Muscle layer of colon (tissue), 2 donors: Measurements from ENCODE around the gene TAGLN2.

Experiments used
- H3K27ac ChIP-seq: one replicate; pipeline ENCODE4 v1.7.0; 2013; ENCODE audit warnings: low read depth, mild to moderate bottlenecking, low read length, moderate library complexity
- H3K27me3 ChIP-seq, 2 donors: one replicate each; pipeline ENCODE4 v1.7.0; 2013; ENCODE audit warnings: low read length in 2 of 2, mild to moderate bottlenecking in 2 of 2; ENCODE audit not compliant: insufficient read depth in 2 of 2, control insufficient read depth in 1 of 2
- H3K36me3 ChIP-seq: one replicate; pipeline ENCODE4 v1.7.0; 2013; ENCODE audit warnings: mild to moderate bottlenecking, low read length; ENCODE audit not compliant: insufficient read depth
- H3K4me1 ChIP-seq: one replicate; pipeline ENCODE4 v1.7.0; 2013; ENCODE audit warnings: mild to moderate bottlenecking, low read length; ENCODE audit not compliant: insufficient read depth
- H3K4me3 ChIP-seq, 2 donors: one replicate each; pipeline ENCODE4 v1.7.0; 2013; ENCODE audit warnings: low read length in 2 of 2, low read depth in 1 of 2, mild to moderate bottlenecking in 1 of 2, moderate library complexity in 1 of 2
- H3K9ac ChIP-seq: one replicate; pipeline ENCODE4 v1.7.0; 2013; ENCODE audit warnings: low read length
- H3K9me3 ChIP-seq: one replicate; pipeline ENCODE4 v1.7.0; 2013; ENCODE audit warnings: mild to moderate bottlenecking, low read length
- donor health status: abdominal sarcoma.
- donor health status: Adenocarcinoma of cecum.

TAGLN2 gene

GRCh38 chr1:159890390-159890789, 34.9 kb downstream of the TAGLN2 start:
- no peak overlapping the region for H3K4me3 ChIP-seq
- H3K27me3 ChIP-seq: no peaks in the 10 kb centered on the region
- no peak overlapping the region for H3K27ac ChIP-seq
- H3K9ac ChIP-seq: no peak overlapping the region
- H3K36me3 ChIP-seq: no peaks in the 10 kb centered on the region
- no peaks in the 10 kb centered on the region for H3K9me3 ChIP-seq
- H3K4me1 ChIP-seq: peaks cover 9% of the 10 kb centered on the region

- no peaks in the 10 kb centered on the region for H3K36me3 ChIP-seq
- H3K27me3 ChIP-seq: no peaks in the 10 kb centered on the region
- peaks cover 9% of the 10 kb centered on the region for H3K4me1 ChIP-seq
- H3K9ac ChIP-seq: no peak overlapping the region
- no peak overlapping the region for H3K4me3 ChIP-seq
- no peaks in the 10 kb centered on the region for H3K9me3 ChIP-seq
- H3K27ac ChIP-seq: peak overlapping the region; percentile 26
Measured at GRCh38 chr1:159889821-159890252, 35.5 kb downstream of the TAGLN2 start.

GRCh38 chr1:159889202-159889601, 36.1 kb downstream of the TAGLN2 start:
- Histone ChIP-seq H3K9ac (no peak overlapping the region), H3K4me1 (peaks cover 9% of the 10 kb centered on the region), H3K4me3 (no peak overlapping the region), H3K27ac (no peak overlapping the region), H3K9me3 (no peaks in the 10 kb centered on the region), H3K36me3 (no peaks in the 10 kb centered on the region), H3K27me3 (no peaks in the 10 kb centered on the region)

- H3K9me3 ChIP-seq: no peaks in the 10 kb centered on the region
- no peak overlapping the region for H3K4me3 ChIP-seq
- no peaks in the 10 kb centered on the region for H3K4me1 ChIP-seq
- H3K36me3 ChIP-seq: no peaks in the 10 kb centered on the region
- H3K9ac ChIP-seq: no peak overlapping the region
- no peaks in the 10 kb centered on the region for H3K27me3 ChIP-seq
- no peak overlapping the region for H3K27ac ChIP-seq
Measured at GRCh38 chr1:159884296-159884695, 41.0 kb downstream of the TAGLN2 start.

GRCh38 chr1:159883134-159883533, 42.2 kb downstream of the TAGLN2 start:
- H3K9ac ChIP-seq: no peak overlapping the region
- no peaks in the 10 kb centered on the region for H3K4me1 ChIP-seq
- H3K27ac ChIP-seq: no peak overlapping the region
- H3K9me3 ChIP-seq: no peaks in the 10 kb centered on the region
- no peak overlapping the region for H3K4me3 ChIP-seq
- H3K27me3 ChIP-seq: no peaks in the 10 kb centered on the region
- H3K36me3 ChIP-seq: no peaks in the 10 kb centered on the region

GRCh38 chr1:159882527-159882862, 42.8 kb downstream of the TAGLN2 start:
- Histone ChIP-seq H3K27ac (no peak overlapping the region), H3K4me1 (no peaks in the 10 kb centered on the region), H3K36me3 (no peaks in the 10 kb centered on the region), H3K27me3 (peaks cover 0 to under 1% of the 10 kb centered on the region in 2 donors), H3K4me3 (no peak overlapping the region), H3K9me3 (no peaks in the 10 kb centered on the region), H3K9ac (no peak overlapping the region)

GRCh38 chr1:159881622-159882526, 43.4 kb downstream of the TAGLN2 start:
- Histone ChIP-seq H3K9ac (no peak overlapping the region), H3K27me3 (peaks cover 0 to 5% of the 10 kb centered on the region in 2 donors), H3K27ac (no peak overlapping the region), H3K4me3 (no peak overlapping the region), H3K36me3 (no peaks in the 10 kb centered on the region), H3K4me1 (no peaks in the 10 kb centered on the region), H3K9me3 (no peaks in the 10 kb centered on the region)

GRCh38 chr1:159880430-159880829, 44.9 kb downstream of the TAGLN2 start:
- no peaks in the 10 kb centered on the region for H3K36me3 ChIP-seq
- H3K4me1 ChIP-seq: no peaks in the 10 kb centered on the region
- peaks cover 0 to 5% of the 10 kb centered on the region in 2 donors for H3K27me3 ChIP-seq
- H3K27ac ChIP-seq: no peak overlapping the region
- H3K9ac ChIP-seq: no peak overlapping the region
- no peaks in the 10 kb centered on the region for H3K9me3 ChIP-seq
- no peak overlapping the region for H3K4me3 ChIP-seq

- no peaks in the 10 kb centered on the region for H3K36me3 ChIP-seq
- no peak overlapping the region for H3K27ac ChIP-seq
- H3K9me3 ChIP-seq: no peaks in the 10 kb centered on the region
- H3K27me3 ChIP-seq: peaks cover 0 to 5% of the 10 kb centered on the region in 2 donors
- no peak overlapping the region for H3K9ac ChIP-seq
- H3K4me3 ChIP-seq: no peak overlapping the region
- H3K4me1 ChIP-seq: no peaks in the 10 kb centered on the region
Measured at GRCh38 chr1:159879977-159880376, 45.3 kb downstream of the TAGLN2 start.

- no peaks in the 10 kb centered on the region for H3K4me1 ChIP-seq
Measured at GRCh38 chr1:159879136-159879535, 46.2 kb downstream of the TAGLN2 start.

GRCh38 chr1:159877695-159878444, 47.4 kb downstream of the TAGLN2 start:
- no peaks in the 10 kb centered on the region for H3K4me1 ChIP-seq
- H3K27ac ChIP-seq: no peak overlapping the region
- no peak overlapping the region for H3K4me3 ChIP-seq
- peaks cover 0 to 9% of the 10 kb centered on the region in 2 donors for H3K27me3 ChIP-seq
- H3K9me3 ChIP-seq: no peaks in the 10 kb centered on the region
- no peaks in the 10 kb centered on the region for H3K36me3 ChIP-seq
- no peak overlapping the region for H3K9ac ChIP-seq

More at GRCh38 chr1:159879136-159879535, 46.2 kb downstream of the TAGLN2 start:
- no peak overlapping the region for H3K9ac ChIP-seq
- H3K27ac ChIP-seq: no peak overlapping the region
- no peaks in the 10 kb centered on the region for H3K36me3 ChIP-seq
- no peak overlapping the region for H3K4me3 ChIP-seq
- H3K9me3 ChIP-seq: no peaks in the 10 kb centered on the region
- peaks cover 0 to 5% of the 10 kb centered on the region in 2 donors for H3K27me3 ChIP-seq
